Renal cortex interstitium (tissue), 11 donors: ENCODE measurements around the gene COL6A5. TPM values are rescaled to one million over a fixed set of nuclear protein-coding genes. Genes with fewer than 3 reads are reported as not detected.
"Not testable (repeated sequence)": the region's sequence is repeated elsewhere in the genome, so short reads cannot be mapped to it uniquely, and the experiment has no call there.

Experiments used
- DNase-seq, 11 donors: peaks; one replicate each; pipeline ENCODE4 v3.0.0-alpha.2; 2013; ENCODE audit warnings: low read depth in 9 of 11, low spot score in 4 of 11; ENCODE audit errors: extremely low read depth in 1 of 11
- polyA plus RNA-seq, 3 donors: library from polyadenylated mRNA; unstranded; fragments of 120-200 nt; gene quantifications; one replicate each; pipeline ENCODE4 v1.2.1, GENCODE V29; 2013; ENCODE audit not compliant: insufficient read length in 3 of 3

Gene COL6A5
- polyA plus RNA-seq, 3 donors, result 0.04 to 0.06 (median 0.05) TPM

DNA sequence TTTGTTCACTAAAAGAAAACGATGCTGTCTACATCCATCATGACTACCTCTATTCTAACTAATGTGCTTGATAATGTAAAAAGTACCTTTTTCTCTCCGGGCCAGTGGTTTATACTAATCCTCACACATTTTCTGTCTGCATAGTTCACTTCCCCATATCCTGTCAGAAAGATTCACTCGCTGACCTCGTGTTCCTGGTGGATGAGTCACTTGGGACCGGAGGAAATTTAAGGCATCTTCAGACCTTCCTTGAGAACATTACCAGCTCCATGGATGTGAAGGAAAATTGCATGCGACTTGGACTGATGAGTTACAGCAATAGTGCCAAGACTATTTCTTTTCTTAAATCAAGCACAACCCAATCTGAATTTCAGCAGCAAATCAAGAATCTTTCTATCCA, 33.8 kb downstream of the COL6A5 start:
- no peak for DNase-seq

- DNase-seq, result no peak
These were observed 34.9 kb downstream of the COL6A5 start for GRCh38 chr3:130380398-130380797.

DNA sequence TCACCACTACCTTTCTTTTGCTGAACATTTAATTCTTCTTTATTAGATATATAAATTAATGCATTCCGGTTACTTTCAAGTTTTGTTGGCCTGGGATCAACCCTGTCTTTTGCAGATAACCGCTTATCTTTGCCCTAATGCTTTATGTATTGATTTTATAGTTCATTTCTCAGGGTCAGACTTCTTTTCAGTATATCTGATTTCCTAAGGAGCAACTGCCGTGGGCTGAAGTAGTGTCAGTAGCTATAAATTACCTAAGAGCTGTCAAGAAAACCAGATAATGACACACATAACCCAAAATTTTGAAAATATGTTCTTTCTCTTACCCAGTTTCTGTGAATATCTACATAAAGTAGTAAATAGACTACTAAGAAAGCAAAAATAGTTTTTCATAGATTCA, 38.0 kb downstream of the COL6A5 start:
- DNase-seq, result no peak

DNA sequence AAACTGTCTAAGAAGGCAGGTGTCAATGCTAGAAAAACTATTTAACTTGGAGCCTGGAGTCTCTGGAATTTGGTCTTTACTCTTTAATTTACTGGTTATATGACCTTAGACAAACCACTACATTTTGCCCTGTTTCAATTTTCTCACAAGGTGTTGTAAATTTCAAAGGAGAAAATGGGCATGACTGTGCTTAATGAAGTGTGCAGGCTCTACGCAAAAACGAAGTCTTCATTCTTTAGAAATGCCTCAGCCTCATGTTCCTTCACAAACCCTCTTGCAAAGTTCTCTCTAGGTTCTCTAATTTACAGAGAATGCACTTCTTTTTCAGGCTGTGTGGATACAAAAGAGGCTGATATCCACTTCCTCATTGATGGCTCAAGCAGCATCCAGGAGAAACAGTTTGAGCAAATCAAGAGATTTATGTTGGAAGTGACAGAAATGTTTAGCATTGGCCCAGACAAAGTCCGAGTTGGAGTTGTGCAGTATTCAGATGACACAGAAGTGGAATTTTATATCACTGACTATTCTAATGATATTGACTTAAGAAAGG, 39.1 kb downstream of the COL6A5 start:
- DNase-seq, result peak in 4 of 11 donors; percentile 2 to 12 (median 8)

DNA sequence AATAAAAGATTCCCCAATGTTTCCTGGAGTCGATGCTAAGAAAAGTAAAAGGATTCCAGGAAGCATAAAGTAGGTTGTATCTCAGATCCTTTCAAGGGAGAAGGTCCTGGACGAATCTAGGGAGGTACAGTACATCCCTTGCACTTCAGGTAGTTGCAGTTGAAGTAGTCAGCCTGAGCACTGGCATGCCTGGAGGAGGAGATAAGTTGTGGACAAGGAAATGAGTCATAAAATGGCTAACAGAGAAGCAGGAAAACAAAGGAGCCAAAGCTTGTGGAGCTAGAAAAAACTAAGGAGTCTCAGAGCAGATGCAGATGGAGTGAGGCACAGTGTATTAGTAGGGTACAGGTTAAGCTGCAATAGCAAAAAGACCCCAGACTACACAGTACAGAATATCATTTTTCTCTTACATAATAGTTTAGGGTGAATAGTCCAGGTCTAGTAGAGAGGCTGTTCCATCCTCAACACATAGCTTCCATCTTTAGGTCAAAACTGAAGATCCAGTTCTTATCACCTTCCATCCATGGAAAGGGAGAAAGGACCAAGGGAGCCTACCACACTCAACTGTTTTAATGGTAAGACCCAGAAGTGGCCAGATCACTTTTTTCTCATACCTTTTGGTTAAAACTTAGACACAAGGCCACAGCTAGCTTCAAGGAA, 41.3 kb downstream of the COL6A5 start:
- DNase-seq, result no peak

DNA sequence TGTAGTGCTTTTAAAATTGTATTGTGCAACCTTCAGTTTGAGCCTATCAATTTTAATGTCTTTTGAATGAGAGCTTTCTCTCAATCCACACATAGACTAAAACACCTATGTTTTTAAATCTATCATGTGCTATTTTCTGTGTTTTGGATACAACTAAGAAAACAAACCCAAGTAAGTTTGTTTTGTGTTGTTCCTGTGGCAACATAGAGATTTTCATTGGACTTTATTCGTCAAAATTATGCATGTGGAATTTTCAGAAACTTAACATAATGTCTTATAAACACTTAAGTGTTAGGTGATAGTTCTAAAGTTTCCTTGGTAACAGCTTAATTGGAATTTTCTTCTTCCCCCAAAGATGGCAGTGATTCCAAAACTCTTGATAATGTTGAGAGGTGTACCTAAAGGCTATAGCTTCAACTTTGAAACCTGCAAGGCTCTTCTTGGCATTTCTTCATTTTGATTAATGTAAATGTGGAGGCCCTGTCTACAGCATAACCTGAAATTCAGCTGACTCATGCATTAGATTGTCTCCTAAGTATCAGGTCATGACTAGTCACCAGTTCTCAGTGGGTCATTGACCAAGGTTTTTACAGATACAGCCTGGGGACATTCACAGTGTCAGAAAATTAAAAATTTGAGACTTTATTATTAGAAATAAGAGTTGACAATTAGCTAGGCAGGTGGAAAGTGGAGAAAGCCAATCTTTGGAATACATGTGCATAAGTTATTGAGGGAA, 44.4 kb downstream of the COL6A5 start:
- no peak for DNase-seq

- DNase-seq, result no peak
These were observed 46.8 kb downstream of the COL6A5 start for GRCh38 chr3:130392266-130392665.

DNA sequence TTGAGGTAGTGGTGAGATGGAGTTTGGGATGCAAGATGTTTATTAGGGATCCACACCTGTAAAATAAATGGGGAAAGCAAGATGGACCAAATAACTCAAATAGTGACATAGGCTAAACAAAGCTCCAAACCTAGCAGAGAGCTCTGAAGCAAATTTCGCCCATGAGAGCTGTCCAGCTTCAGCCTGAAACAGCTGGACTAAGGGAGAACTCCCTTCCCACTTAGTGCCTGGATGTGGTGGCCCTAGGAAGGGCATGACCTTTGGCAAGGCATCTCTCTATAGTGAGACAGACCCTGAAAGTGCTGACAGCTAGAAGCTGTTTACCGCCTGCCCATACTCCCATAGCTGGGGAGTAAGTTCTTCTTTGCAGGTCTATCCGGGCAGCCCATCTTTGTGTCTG, 48.1 kb downstream of the COL6A5 start:
- no peak for DNase-seq

DNA sequence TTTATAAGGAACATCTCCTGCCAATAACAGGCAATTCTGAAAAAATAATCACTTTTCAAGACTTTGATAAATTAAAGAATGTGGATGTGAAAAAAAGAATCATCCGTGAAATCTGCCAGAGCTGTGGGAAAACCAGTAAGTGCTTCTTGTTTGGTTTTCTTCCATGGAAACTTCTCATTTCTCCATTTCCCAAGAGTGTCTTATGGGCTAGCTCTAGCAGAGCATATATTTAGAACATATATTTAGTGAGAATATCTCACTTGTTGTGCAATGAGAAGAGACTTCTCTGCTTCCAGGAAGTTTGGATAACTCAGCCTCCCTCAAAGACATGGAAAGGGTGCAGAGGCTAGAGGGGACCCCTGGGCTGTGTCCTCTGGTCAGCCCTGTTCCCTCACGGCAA, 49.9 kb downstream of the COL6A5 start:
- DNase-seq, result no peak

DNA sequence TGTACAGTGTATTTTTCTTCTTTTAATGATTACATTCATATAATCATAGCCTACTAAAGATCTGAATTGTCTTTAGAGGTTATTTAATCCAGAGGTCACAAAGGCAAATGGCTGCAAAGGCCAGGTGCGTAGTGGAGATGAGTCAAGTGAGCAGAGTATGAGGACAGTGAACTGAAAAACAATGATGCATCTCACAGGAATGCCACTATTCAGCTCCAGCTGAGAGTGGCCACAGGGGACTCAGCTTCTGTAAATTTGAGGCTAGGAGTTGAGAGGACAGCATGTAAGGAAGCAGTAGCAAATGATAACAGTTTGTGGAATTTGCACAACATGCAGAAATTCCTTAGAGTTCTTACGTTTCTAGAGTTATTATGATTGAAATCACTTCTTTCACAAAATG, 50.4 kb downstream of the COL6A5 start:
- no peak for DNase-seq

DNA sequence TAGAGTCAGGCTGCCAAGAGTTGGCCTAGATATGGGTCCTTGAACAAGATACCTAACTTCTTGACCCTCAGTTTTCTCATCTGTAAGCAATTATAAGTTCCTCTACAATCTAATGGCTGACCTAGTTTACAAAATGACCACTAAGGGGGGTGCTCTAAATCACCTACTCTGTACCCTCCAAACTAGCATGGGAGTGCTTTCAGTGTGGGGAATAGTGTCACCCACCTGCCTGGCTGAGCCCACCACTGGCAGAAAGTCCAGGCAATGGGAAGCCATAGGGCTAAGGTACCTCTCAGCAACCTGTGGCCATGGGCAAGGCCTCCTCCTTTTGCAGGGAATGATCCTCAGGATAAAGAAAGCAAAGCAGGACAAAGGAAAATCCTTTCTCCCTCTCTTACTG, 58.9 kb downstream of the COL6A5 start:
- DNase-seq, result no peak

GRCh38 chr3:130405956-130406355, 60.5 kb downstream of the COL6A5 start:
- DNase-seq, result no peak

DNA sequence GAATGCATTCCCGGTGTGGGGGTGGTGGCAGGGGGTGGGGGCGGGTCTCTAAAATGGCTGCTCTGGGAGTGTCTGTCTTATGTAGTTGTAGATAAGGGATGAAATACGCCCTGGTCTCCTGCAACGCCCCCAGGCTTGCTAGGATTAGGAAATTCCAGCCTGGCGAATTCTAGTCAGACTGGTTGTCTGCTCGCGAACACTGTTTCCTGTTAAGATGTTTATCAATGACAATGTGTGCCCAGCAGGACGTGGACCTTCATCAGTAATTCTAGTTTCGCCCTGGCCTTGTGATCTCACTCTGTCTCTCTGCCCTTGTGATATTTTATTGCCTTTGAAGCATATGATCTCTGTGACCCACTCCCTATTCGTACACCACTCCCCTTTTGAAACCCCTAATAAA, 62.8 kb downstream of the COL6A5 start:
- not testable (repeated sequence) for DNase-seq

DNA sequence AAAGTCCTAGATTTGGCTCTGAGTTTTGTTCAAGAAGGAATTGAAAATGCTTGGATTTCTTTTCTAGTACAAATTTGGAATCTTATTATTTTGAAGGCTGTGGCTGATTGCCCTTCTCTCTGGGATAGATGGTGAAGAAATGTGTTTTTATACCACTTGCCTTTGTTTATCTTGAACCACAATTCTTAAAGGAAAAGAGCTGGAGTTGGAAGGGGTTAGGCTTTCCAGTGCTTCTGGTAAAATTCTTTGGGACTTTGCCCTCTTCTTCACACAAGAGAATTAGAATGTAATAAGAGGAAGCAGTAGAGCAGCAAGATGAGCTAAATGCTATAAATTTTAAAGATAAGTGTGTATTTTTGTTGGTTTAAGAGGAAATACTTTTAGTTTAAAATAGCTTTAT, 65.8 kb downstream of the COL6A5 start:
- DNase-seq, result no peak

DNA sequence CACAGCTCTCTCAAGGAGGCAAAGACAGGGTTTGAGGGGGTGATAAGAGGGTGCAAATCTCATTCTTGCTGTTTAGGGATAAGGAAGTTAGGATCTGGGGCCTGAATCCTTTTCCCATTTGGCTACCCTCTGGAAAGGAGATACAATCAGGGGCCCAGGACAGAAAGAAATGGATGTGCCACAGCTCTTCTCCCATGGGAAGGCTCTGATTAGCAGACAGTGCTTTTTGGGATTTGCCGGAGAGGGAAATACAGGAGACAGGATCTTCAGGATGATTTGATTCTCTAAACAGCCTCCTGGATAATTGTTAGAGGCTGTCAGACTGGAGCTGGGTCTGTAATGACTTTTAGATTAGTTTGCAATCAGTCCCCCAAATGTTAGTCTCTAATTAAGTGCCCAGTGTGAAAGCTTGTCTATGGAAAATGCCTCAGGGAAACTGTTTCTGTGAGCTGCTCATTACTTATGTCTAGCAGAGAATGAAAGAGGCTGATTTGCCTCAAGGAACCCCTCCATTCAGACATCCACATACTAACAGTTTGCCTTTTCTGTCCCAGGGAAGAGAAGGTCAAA, 67.6 kb downstream of the COL6A5 start:
- no peak for DNase-seq

DNA sequence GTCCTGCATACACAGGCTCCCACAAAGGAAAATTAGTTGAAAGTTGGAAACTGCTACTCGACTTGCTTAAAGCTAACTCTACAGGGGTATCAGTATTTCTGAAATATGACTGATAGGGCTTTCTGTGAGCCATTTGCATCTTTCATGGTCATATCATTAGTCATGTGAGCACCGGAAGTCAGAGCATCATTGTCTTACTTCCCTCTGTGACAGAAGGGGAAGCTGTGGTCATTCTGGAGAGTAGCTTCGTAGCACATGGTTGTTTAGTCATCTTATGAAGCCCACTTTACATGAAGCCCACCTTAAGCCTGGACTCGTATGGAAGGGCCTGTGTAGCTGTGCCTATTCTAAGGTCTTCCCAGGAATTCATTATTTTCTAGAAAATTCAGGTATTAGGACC, 69.0 kb downstream of the COL6A5 start:
- DNase-seq, result no peak

DNA sequence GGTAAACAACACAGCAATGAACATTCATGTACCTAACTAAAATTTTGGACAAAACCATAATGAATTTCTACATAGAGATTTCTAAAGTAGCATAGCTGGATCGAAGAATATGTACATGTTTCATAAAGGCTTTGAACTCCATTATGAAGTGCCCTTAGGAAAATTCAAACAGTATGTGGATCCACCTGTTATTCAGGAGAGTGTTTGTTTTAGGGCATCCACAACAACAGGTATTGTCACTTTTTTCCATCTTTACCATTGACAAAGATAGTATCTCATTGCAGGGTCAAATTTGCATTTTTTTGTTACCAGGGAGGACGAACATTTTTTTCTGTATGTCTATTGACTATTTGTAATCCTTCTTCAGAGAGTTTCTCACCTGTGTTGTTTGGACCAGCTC, 75.0 kb downstream of the COL6A5 start:
- no peak for DNase-seq

DNA sequence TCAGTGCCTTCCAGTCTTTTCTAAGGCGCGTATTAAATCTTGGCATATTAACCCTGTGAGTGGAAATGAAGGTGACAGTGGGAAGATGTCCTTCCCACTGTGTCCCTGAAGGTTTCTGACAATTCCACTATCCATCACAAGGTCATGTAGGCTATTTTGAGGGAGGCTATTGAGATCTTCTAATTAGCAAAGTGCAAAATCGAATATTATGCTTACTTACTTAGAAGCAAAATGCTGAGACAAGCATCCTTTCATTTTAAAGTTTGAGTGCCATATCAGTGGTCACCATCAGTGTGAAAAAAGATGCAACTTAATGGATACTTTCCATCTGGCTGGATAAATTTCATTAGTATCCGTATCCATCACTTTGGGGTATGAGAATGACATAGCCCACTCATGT, 77.6 kb downstream of the COL6A5 start:
- DNase-seq, result no peak

DNA sequence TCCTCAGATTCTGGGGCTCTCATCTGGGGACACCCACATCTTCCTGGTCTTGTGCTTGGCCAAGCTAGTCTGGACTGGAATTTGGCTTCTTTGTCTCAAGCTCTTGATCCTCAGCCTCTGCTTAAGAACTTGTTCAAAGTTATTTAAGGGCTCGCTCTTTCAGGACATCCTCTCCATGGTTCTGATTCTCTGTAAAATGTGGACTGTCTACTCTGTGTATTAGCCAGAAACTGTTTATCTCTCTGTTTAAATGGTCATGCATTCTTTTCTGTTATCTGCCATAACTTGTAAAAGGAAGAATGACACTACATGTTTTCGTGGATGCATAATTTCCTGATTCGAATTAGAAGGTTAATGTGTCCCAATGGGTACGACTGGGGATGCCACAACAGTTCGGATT, 79.4 kb downstream of the COL6A5 start:
- no peak for DNase-seq

- DNase-seq, result peak in 5 of 11 donors; percentile 14 to 27 (median 23)
These were observed 80.0 kb downstream of the COL6A5 start for GRCh38 chr3:130425484-130425883.
